Prostate gland (tissue), 2 donors: ENCODE results near the gene DISP3.

ENCODE experiments used
- POLR2A ChIP-seq: fragments of 450-650 bp; IDR thresholded peaks from one replicate; pipeline ENCODE4 v1.6.1; 2016; ENCODE audit warnings: antibody characterized with exemption, mild to moderate bottlenecking
- POLR2AphosphoS5 ChIP-seq: sonication (generic); formaldehyde crosslinking; IDR thresholded peaks from one replicate; pipeline ENCODE4 v1.6.1; 2017; ENCODE audit warnings: antibody characterized with exemption
- TF ChIP-seq, protein P1 (sequence below), 4 experiments: fragments of 200-600 bp in 2 of 4; fragments of 450-650 bp in 2 of 4; sonication (generic) in 2 of 4; IDR thresholded peaks; 1 replicate in 3 of 4; 2 replicates in 1 of 4; pipeline ENCODE4 v1.5.1; 2016 to 2019; ENCODE audit warnings: antibody characterized with exemption in 4 of 4, mild to moderate bottlenecking in 2 of 4, moderate library complexity in 2 of 4

DNA sequence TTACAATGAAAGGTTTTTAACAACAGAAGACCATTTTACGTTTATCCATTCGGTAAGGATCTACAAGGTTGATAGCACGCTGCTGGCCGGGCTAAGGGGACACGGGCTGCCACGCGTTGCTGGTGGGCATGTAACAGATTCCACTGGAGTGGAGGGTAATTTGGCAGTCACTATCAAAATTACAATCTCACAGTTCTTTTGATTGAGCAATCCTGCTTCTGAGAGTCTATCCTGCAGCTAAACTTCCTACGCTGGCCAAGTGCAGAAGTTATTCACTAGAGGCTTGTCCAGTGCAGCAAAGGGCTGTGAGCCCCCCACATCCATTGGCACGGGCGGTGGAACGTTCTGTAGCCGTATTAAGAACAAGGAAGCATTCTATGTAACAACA, 61.8 kb downstream of the DISP3 start:
- TF ChIP-seq, protein P1, sequence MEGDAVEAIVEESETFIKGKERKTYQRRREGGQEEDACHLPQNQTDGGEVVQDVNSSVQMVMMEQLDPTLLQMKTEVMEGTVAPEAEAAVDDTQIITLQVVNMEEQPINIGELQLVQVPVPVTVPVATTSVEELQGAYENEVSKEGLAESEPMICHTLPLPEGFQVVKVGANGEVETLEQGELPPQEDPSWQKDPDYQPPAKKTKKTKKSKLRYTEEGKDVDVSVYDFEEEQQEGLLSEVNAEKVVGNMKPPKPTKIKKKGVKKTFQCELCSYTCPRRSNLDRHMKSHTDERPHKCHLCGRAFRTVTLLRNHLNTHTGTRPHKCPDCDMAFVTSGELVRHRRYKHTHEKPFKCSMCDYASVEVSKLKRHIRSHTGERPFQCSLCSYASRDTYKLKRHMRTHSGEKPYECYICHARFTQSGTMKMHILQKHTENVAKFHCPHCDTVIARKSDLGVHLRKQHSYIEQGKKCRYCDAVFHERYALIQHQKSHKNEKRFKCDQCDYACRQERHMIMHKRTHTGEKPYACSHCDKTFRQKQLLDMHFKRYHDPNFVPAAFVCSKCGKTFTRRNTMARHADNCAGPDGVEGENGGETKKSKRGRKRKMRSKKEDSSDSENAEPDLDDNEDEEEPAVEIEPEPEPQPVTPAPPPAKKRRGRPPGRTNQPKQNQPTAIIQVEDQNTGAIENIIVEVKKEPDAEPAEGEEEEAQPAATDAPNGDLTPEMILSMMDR (IDR thresholded peaks at IDR 0.05), result no peak
- TF ChIP-seq POLR2A, result no peak
- no peak for TF ChIP-seq POLR2AphosphoS5
